Endothelial cell (in vitro differentiated cells): ENCODE results near the gene MYLK3. TPM values are rescaled to one million over a fixed set of nuclear protein-coding genes. Genes with fewer than 3 reads are reported as not detected.

Experiments
- DNase-seq: peaks from one replicate; pipeline ENCODE4 v3.0.0; 2021; ENCODE audit warnings: low spot score
- H3K27ac Mint-ChIP-seq: one replicate; pipeline ENCODE4 v1.8.0; 2021; ENCODE audit warnings: mixed read lengths, inconsistent platforms; ENCODE audit not compliant: unreplicated experiment
- H3K27me3 Mint-ChIP-seq: one replicate; pipeline ENCODE4 v1.8.0; 2021; ENCODE audit warnings: mild to moderate bottlenecking, moderate library complexity, mixed read lengths, inconsistent platforms; ENCODE audit not compliant: unreplicated experiment
- H3K36me3 Mint-ChIP-seq: one replicate; pipeline ENCODE4 v1.8.0; 2021; ENCODE audit warnings: mild to moderate bottlenecking, low read depth, mixed read lengths, inconsistent platforms; ENCODE audit not compliant: unreplicated experiment
- H3K4me1 Mint-ChIP-seq: one replicate; pipeline ENCODE4 v1.8.0; 2021; ENCODE audit warnings: mild to moderate bottlenecking, mixed read lengths, inconsistent platforms; ENCODE audit not compliant: unreplicated experiment
- H3K4me3 Mint-ChIP-seq: one replicate; pipeline ENCODE4 v1.8.0; 2021; ENCODE audit warnings: mild to moderate bottlenecking, mixed read lengths, inconsistent platforms; ENCODE audit not compliant: unreplicated experiment
- H3K9me3 Mint-ChIP-seq: one replicate; pipeline ENCODE4 v1.8.0; 2021; ENCODE audit warnings: mixed read lengths, inconsistent platforms; ENCODE audit not compliant: unreplicated experiment
- CTCF ChIP-seq: fragments of 200-600 bp; sonication (generic); IDR thresholded peaks from one replicate; pipeline ENCODE4 v1.5.0; 2021; ENCODE audit warnings: antibody characterized with exemption; ENCODE audit not compliant: unreplicated experiment
- total RNA-seq: library from RNA; stranded (reverse); fragmentation: NEBNext Ultra II Directional; extraction: Animal tissue kit (Norgen Biotek cat#: 25700); gene quantifications from one replicate; pipeline ENCODE4 v1.2.1, GENCODE V29; 2021; ENCODE audit not compliant: unreplicated experiment

The MYLK3 gene
- total RNA-seq, 1 donor from 2014 or later: 0.95 TPM

- no peaks in the 10 kb centered on the region for H3K9me3 Mint-ChIP-seq
- H3K36me3 Mint-ChIP-seq: peaks cover 26% of the 10 kb centered on the region
- H3K27ac Mint-ChIP-seq: no peak overlapping the region
- no peak for DNase-seq
- H3K27me3 Mint-ChIP-seq: peaks cover 7% of the 10 kb centered on the region
- H3K4me3 Mint-ChIP-seq: no peak overlapping the region
- H3K4me1 Mint-ChIP-seq: no peaks in the 10 kb centered on the region
- no peak for TF ChIP-seq CTCF
Observed at GRCh38 chr16:46658925-46659324, 89.2 kb downstream of the MYLK3 start.

Other genes starting within 250 kb of the MYLK3 start
- 5.4 TPM for gene SHCBP1, start 127.0 kb downstream of the MYLK3 start, total RNA-seq
- 78.4 TPM for gene VPS35, start 59.2 kb downstream of the MYLK3 start, total RNA-seq
- 22.4 TPM for gene ORC6, start 58.7 kb downstream of the MYLK3 start, total RNA-seq
- 15.3 TPM for gene C16orf87, start 82.8 kb upstream of the MYLK3 start, total RNA-seq
- 15.6 TPM for gene GPT2, start 136.0 kb upstream of the MYLK3 start, total RNA-seq
- 56.5 TPM for gene DNAJA2, start 225.3 kb upstream of the MYLK3 start, total RNA-seq